Left ventricle myocardium inferior (tissue), 1 donor: Measurements from ENCODE around the gene NKTR. TPM values are rescaled to one million over a fixed set of nuclear protein-coding genes. Genes with fewer than 3 reads are reported as not detected.

Experiments
- DNase-seq: peaks from one replicate; pipeline ENCODE4 v3.0.0-alpha.2; 2020
- H3K27ac ChIP-seq: fragments of 200-600 bp; replicated peaks from 2 replicates; pipeline ENCODE4 v1.8.0; 2021
- H3K27me3 ChIP-seq: fragments of 200-600 bp; 2 replicates; pipeline ENCODE4 v1.8.0; 2021; ENCODE audit warnings: low read depth
- H3K36me3 ChIP-seq: fragments of 200-600 bp; 2 replicates; pipeline ENCODE4 v1.8.0; 2021
- H3K4me1 ChIP-seq: fragments of 200-600 bp; 2 replicates; pipeline ENCODE4 v1.8.0; 2021
- H3K4me3 ChIP-seq: fragments of 200-600 bp; 2 replicates; pipeline ENCODE4 v1.8.0; 2021; ENCODE audit warnings: mild to moderate bottlenecking, moderate library complexity
- H3K9me3 ChIP-seq: fragments of 200-600 bp; replicated peaks from 2 replicates; pipeline ENCODE4 v1.8.0; 2021
- intact Hi-C: fragments of 100-400 bp; cut with micrococcal nuclease; formaldehyde crosslinking; loops from one replicate; pipeline ENCODE4 v1.11.0; 2022
- total RNA-seq: library from RNA; stranded (reverse); fragmentation: NEBNext Ultra II Directional; extraction: Animal tissue kit (Norgen Biotek cat#: 25700); gene quantifications from one replicate; pipeline ENCODE4 v1.2.1, GENCODE V29; 2021
- TF ChIP-seq, protein P1 (sequence below): fragments of 200-600 bp; IDR thresholded peaks from 2 replicates; pipeline ENCODE4 v1.8.0; 2021; ENCODE audit warnings: antibody characterized with exemption, mild to moderate bottlenecking, borderline replicate concordance
- donor health status: DM: no; HTN: yes; CAD: no; lungs with severe emphysema.

NKTR gene
- total RNA-seq, 1 donor from 2014 or later, result 20.0 TPM

GRCh38 chr3:42600958-42601675 lies 631 bp downstream of the NKTR start:
- intact Hi-C loops, result no loop called here

GRCh38 chr3:42601896-42602581 lies 1.6 kb downstream of the NKTR start:
- intact Hi-C loops, result no loop called here

More at GRCh38 chr3:42600958-42601675, 631 bp downstream of the NKTR start:
- TF ChIP-seq, protein P1, sequence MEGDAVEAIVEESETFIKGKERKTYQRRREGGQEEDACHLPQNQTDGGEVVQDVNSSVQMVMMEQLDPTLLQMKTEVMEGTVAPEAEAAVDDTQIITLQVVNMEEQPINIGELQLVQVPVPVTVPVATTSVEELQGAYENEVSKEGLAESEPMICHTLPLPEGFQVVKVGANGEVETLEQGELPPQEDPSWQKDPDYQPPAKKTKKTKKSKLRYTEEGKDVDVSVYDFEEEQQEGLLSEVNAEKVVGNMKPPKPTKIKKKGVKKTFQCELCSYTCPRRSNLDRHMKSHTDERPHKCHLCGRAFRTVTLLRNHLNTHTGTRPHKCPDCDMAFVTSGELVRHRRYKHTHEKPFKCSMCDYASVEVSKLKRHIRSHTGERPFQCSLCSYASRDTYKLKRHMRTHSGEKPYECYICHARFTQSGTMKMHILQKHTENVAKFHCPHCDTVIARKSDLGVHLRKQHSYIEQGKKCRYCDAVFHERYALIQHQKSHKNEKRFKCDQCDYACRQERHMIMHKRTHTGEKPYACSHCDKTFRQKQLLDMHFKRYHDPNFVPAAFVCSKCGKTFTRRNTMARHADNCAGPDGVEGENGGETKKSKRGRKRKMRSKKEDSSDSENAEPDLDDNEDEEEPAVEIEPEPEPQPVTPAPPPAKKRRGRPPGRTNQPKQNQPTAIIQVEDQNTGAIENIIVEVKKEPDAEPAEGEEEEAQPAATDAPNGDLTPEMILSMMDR, result no peak
- Histone ChIP-seq H3K4me1 (peaks cover 58% of the 10 kb centered on the region), H3K27me3 (no peaks in the 10 kb centered on the region), H3K36me3 (peaks cover 11% of the 10 kb centered on the region), H3K9me3 (peaks cover 13% of the 10 kb centered on the region), H3K4me3 (peak overlapping the region; percentile 93), H3K27ac (peak overlapping the region; percentile 99)
- DNase-seq, result peak; percentile 72

GRCh38 chr3:42602961-42603360 lies 2.5 kb downstream of the NKTR start:
- TF ChIP-seq, protein P1, result no peak
- peaks cover 69% of the 10 kb centered on the region for H3K4me1 ChIP-seq
- no peak for DNase-seq
- H3K4me3 ChIP-seq, result peak overlapping the region; percentile 93
- peak overlapping the region; percentile 99 for H3K27ac ChIP-seq
- intact Hi-C loops, result no loop called here
- peaks cover 13% of the 10 kb centered on the region for H3K9me3 ChIP-seq
- H3K36me3 ChIP-seq, result peaks cover 11% of the 10 kb centered on the region
- H3K27me3 ChIP-seq, result no peaks in the 10 kb centered on the region

More at GRCh38 chr3:42601896-42602581, 1.6 kb downstream of the NKTR start:
- Histone ChIP-seq H3K27me3 (no peaks in the 10 kb centered on the region), H3K36me3 (peaks cover 11% of the 10 kb centered on the region), H3K4me1 (peaks cover 66% of the 10 kb centered on the region), H3K4me3 (peak overlapping the region; percentile 93), H3K27ac (peak overlapping the region; percentile 99), H3K9me3 (peaks cover 13% of the 10 kb centered on the region)
- DNase-seq, result no peak
- TF ChIP-seq, protein P1, result no peak

GRCh38 chr3:42605546-42606173 lies 5.2 kb downstream of the NKTR start:
- Histone ChIP-seq H3K4me3 (no peak overlapping the region), H3K4me1 (peaks cover 88% of the 10 kb centered on the region), H3K27me3 (no peaks in the 10 kb centered on the region), H3K9me3 (peaks cover 13% of the 10 kb centered on the region), H3K36me3 (peaks cover 11% of the 10 kb centered on the region), H3K27ac (peak overlapping the region; percentile 99)
- intact Hi-C loops, result no loop called here
- DNase-seq, result no peak
- TF ChIP-seq, protein P1, result no peak

GRCh38 chr3:42608581-42608980 lies 8.1 kb downstream of the NKTR start:
- no peak for DNase-seq
- intact Hi-C loops, result no loop called here
- peaks cover 8% of the 10 kb centered on the region for H3K36me3 ChIP-seq
- H3K4me1 ChIP-seq, result peaks cover 89% of the 10 kb centered on the region
- TF ChIP-seq, protein P1, result no peak
- H3K27ac ChIP-seq, result peak overlapping the region; percentile 65
- no peak overlapping the region for H3K4me3 ChIP-seq
- no peaks in the 10 kb centered on the region for H3K27me3 ChIP-seq
- H3K9me3 ChIP-seq, result peaks cover 9% of the 10 kb centered on the region
